Measurements from ENCODE around the gene DAB2IP. TPM values are rescaled to one million over a fixed set of nuclear protein-coding genes. Genes with fewer than 3 reads are reported as not detected.

Gene DAB2IP
- total RNA-seq, 1 experiment from 2014 or later: 31.0 TPM

DNA sequence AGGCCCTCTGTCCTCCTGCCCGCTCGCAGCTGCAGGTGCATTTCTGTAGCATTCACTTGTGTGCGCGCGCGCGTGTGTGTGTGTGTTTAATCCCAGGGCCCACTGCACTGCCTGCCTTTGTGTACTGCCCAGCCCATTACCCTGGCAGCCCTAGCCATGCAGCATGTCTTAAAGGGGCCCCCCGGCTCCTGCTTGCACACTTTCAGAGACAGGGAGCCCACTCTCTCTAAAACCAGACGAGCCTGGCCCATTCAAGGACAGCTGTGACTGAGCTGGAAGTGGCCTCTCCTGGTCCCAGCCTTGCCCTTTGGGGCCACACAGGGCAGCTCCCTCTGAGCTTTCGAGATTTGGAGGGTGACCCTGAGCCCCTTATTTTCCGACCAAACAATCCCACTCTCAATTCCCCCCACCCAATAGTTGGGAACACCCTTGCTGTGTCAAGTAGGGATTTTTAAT is 98.9 kb downstream of the DAB2IP start:
- peaks cover 38 to 55% of the 10 kb centered on the region in 2 experiments for H3K4me1 ChIP-seq (ENCODE audit: control insufficient read depth in 1 of 2, insufficient read depth in 2 of 2, low read length in 2 of 2)
- H3K9me2 ChIP-seq (ENCODE audit: insufficient read depth): no peaks in the 10 kb centered on the region
- RAD21 ChIA-PET (ENCODE audit: low non-redundant PET in 1 of 2, low total read pairs in 2 of 2, uncharacterized antibody in 2 of 2, unreplicated experiment in 2 of 2): no interaction called here
- ATAC-seq (peak; percentile 37), DNase-seq (ENCODE audit: low read depth, low spot score) (no peak)
- no peaks in the 10 kb centered on the region for H4K20me1 ChIP-seq (ENCODE audit: insufficient read depth)
- no peak overlapping the region for H3K4me3 ChIP-seq (replicated peaks in 1 of 2; ENCODE audit: low read depth in 1 of 2, low read length in 2 of 2)
- H3K4me2 ChIP-seq (ENCODE audit: low read length): peak overlapping the region; percentile 60
- H3K9ac ChIP-seq (ENCODE audit: low read length): peak overlapping the region; percentile 39
- POLR2A ChIA-PET: no interaction called here
- peak overlapping the region; percentile 51 for H3K27ac ChIP-seq (ENCODE audit: low read depth, low read length)
- no peaks in the 10 kb centered on the region for H3K9me3 ChIP-seq (ENCODE audit: control insufficient read depth in 1 of 2, insufficient read depth in 1 of 2, low read depth in 1 of 2, low read length in 2 of 2)
- no TSS peak for BruUV-seq (replicated peaks)
- H3K27me3 ChIP-seq (ENCODE audit: insufficient read depth, low read length): no peaks in the 10 kb centered on the region
- TF ChIP-seq, protein P1, sequence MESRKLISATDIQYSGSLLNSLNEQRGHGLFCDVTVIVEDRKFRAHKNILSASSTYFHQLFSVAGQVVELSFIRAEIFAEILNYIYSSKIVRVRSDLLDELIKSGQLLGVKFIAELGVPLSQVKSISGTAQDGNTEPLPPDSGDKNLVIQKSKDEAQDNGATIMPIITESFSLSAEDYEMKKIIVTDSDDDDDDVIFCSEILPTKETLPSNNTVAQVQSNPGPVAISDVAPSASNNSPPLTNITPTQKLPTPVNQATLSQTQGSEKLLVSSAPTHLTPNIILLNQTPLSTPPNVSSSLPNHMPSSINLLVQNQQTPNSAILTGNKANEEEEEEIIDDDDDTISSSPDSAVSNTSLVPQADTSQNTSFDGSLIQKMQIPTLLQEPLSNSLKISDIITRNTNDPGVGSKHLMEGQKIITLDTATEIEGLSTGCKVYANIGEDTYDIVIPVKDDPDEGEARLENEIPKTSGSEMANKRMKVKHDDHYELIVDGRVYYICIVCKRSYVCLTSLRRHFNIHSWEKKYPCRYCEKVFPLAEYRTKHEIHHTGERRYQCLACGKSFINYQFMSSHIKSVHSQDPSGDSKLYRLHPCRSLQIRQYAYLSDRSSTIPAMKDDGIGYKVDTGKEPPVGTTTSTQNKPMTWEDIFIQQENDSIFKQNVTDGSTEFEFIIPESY (IDR thresholded peaks at IDR 0.05; ENCODE audit: extremely low read depth, insufficient replicate concordance, low read length): no peak
- TF ChIP-seq POLR2A (IDR thresholded peaks at IDR 0.05; ENCODE audit: borderline replicate concordance, extremely low read depth, insufficient read depth, insufficient read length) (no peak), ELF1 (IDR thresholded peaks at IDR 0.05; ENCODE audit: borderline replicate concordance, low read depth) (no peak), CBX3 (IDR thresholded peaks at IDR 0.05; ENCODE audit: low read depth) (no peak), POLR2AphosphoS5 (IDR thresholded peaks at IDR 0.05; ENCODE audit: low read depth, low read length) (no peak), JUND (IDR thresholded peaks at IDR 0.05) (no peak), EZH2 (IDR thresholded peaks at IDR 0.05) (no peak), SRF (IDR thresholded peaks at IDR 0.05; ENCODE audit: low read depth) (no peak), ZFX (IDR thresholded peaks at IDR 0.05) (no peak), FOSL1 (IDR thresholded peaks at IDR 0.05; ENCODE audit: low read depth) (no peak), SP1 (IDR thresholded peaks at IDR 0.05; ENCODE audit: low read depth) (no peak), RAD21 (IDR thresholded peaks at IDR 0.05; ENCODE audit: low read depth) (no peak), ZNF274 (IDR thresholded peaks at IDR 0.05; ENCODE audit: low read depth, low read length) (no peak), SIN3A (IDR thresholded peaks at IDR 0.05; ENCODE audit: low read depth) (no peak), EGR1 (IDR thresholded peaks at IDR 0.05; ENCODE audit: low read depth) (no peak)
- TF ChIP-seq, protein P2, sequence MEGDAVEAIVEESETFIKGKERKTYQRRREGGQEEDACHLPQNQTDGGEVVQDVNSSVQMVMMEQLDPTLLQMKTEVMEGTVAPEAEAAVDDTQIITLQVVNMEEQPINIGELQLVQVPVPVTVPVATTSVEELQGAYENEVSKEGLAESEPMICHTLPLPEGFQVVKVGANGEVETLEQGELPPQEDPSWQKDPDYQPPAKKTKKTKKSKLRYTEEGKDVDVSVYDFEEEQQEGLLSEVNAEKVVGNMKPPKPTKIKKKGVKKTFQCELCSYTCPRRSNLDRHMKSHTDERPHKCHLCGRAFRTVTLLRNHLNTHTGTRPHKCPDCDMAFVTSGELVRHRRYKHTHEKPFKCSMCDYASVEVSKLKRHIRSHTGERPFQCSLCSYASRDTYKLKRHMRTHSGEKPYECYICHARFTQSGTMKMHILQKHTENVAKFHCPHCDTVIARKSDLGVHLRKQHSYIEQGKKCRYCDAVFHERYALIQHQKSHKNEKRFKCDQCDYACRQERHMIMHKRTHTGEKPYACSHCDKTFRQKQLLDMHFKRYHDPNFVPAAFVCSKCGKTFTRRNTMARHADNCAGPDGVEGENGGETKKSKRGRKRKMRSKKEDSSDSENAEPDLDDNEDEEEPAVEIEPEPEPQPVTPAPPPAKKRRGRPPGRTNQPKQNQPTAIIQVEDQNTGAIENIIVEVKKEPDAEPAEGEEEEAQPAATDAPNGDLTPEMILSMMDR (IDR thresholded peaks at IDR 0.05 in 2 of 3, conservative IDR thresholded peaks at IDR 0.05 in 1 of 3; ENCODE audit: borderline replicate concordance in 1 of 3, insufficient read depth in 1 of 3, low read depth in 2 of 3, low read length in 2 of 3): no peak
- TF ChIP-seq, protein P3, sequence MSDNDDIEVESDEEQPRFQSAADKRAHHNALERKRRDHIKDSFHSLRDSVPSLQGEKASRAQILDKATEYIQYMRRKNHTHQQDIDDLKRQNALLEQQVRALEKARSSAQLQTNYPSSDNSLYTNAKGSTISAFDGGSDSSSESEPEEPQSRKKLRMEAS (IDR thresholded peaks at IDR 0.05): no peak
- TF ChIP-seq, protein P4, sequence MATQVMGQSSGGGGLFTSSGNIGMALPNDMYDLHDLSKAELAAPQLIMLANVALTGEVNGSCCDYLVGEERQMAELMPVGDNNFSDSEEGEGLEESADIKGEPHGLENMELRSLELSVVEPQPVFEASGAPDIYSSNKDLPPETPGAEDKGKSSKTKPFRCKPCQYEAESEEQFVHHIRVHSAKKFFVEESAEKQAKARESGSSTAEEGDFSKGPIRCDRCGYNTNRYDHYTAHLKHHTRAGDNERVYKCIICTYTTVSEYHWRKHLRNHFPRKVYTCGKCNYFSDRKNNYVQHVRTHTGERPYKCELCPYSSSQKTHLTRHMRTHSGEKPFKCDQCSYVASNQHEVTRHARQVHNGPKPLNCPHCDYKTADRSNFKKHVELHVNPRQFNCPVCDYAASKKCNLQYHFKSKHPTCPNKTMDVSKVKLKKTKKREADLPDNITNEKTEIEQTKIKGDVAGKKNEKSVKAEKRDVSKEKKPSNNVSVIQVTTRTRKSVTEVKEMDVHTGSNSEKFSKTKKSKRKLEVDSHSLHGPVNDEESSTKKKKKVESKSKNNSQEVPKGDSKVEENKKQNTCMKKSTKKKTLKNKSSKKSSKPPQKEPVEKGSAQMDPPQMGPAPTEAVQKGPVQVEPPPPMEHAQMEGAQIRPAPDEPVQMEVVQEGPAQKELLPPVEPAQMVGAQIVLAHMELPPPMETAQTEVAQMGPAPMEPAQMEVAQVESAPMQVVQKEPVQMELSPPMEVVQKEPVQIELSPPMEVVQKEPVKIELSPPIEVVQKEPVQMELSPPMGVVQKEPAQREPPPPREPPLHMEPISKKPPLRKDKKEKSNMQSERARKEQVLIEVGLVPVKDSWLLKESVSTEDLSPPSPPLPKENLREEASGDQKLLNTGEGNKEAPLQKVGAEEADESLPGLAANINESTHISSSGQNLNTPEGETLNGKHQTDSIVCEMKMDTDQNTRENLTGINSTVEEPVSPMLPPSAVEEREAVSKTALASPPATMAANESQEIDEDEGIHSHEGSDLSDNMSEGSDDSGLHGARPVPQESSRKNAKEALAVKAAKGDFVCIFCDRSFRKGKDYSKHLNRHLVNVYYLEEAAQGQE (IDR thresholded peaks at IDR 0.05; ENCODE audit: low read depth): no peak
- TF ChIP-seq, protein P5, sequence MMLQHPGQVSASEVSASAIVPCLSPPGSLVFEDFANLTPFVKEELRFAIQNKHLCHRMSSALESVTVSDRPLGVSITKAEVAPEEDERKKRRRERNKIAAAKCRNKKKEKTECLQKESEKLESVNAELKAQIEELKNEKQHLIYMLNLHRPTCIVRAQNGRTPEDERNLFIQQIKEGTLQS (IDR thresholded peaks at IDR 0.05): no peak
- no peaks in the 10 kb centered on the region for H3K36me3 ChIP-seq (ENCODE audit: control insufficient read depth in 1 of 2, insufficient read depth in 2 of 2, low read length in 2 of 2)
- H2AFZ ChIP-seq (ENCODE audit: low read depth, low read length, poor library complexity, severe bottlenecking): no peak overlapping the region
- CTCF ChIA-PET: no interaction called here
- intact Hi-C loops (cut with micrococcal nuclease): no loop called here
- H3K79me2 ChIP-seq (ENCODE audit: insufficient read depth, low read length): peaks cover 22% of the 10 kb centered on the region; the same call in 1 of the 2 replicates

Data from HCT116 (cell line).